ENCODE data around the gene GIPC2.

GIPC2 gene

DNA sequence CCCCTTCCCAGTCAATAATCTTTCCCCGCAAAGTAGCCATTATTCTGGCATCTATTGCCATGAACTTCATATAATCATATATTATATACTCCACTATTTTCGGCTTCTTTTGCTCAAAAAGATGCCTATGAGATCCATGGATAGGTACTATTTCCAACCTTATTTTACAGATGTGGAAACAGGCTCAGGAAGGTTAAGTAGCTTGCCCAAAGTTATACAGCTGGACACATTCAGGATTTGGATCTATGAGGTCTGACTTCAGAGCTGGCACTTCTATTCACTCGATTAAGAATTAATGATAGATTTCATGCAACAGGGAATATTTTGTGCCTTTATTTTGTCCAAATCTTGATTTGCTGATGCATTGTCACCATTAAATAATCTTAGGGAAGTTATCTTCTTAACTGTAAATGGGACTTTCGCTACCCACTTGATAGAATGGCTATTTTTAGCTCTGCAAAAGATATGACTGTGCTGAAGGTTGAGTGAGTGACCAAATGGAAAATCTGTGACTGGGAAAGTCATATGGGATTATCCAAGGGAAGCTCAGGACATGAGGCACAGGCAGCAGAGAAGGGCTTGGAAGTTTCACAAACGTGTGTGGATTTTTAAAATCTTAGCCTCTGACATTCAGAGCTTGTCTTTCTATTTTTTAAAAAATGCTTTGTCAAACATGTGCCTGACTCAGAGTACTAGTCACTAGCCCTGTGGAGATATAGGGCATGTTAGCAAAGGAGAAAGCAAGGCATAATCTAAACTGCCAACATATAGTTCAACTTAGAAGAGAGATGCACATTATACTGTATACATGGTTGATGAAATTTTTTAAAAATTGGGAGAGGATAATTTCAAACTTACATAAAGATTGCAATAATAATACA is 36.5 kb downstream of the GIPC2 start:
- TF ChIP-seq, protein P1, sequence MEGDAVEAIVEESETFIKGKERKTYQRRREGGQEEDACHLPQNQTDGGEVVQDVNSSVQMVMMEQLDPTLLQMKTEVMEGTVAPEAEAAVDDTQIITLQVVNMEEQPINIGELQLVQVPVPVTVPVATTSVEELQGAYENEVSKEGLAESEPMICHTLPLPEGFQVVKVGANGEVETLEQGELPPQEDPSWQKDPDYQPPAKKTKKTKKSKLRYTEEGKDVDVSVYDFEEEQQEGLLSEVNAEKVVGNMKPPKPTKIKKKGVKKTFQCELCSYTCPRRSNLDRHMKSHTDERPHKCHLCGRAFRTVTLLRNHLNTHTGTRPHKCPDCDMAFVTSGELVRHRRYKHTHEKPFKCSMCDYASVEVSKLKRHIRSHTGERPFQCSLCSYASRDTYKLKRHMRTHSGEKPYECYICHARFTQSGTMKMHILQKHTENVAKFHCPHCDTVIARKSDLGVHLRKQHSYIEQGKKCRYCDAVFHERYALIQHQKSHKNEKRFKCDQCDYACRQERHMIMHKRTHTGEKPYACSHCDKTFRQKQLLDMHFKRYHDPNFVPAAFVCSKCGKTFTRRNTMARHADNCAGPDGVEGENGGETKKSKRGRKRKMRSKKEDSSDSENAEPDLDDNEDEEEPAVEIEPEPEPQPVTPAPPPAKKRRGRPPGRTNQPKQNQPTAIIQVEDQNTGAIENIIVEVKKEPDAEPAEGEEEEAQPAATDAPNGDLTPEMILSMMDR (IDR thresholded peaks at IDR 0.05): no peak

DNA sequence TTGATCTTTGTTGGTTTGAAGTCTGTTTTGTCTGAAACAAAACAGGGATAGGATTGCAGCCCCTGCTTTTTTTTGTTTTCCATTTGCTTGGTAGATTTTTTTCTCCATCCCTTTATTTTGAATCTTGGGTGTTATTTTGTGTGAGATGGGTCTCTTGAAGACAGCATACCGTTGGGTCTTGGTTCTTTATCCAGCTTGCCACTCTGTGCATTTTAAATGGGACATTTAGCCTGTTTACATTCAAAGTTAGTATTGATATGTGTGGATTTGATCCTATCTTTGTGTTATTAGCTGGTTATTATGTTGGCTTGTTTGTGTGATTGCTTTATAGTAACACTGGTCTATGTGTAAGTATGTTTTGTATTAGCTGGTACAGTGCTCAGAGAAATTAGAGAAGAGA is 40.9 kb downstream of the GIPC2 start:
- TF ChIP-seq, protein P1 (IDR thresholded peaks at IDR 0.05): no peak

- TF ChIP-seq, protein P1 (IDR thresholded peaks at IDR 0.05): no peak
Observed at GRCh38 chr1:78088015-78088414, 42.2 kb downstream of the GIPC2 start.

- TF ChIP-seq, protein P1 (IDR thresholded peaks at IDR 0.05): no peak
Observed at GRCh38 chr1:78088486-78088885, 42.7 kb downstream of the GIPC2 start.

GRCh38 chr1:78089010-78089409 is 43.2 kb downstream of the GIPC2 start:
- TF ChIP-seq, protein P1 (IDR thresholded peaks at IDR 0.05): no peak

- TF ChIP-seq, protein P1 (IDR thresholded peaks at IDR 0.05): no peak
Observed at GRCh38 chr1:78090472-78091133, 44.8 kb downstream of the GIPC2 start.

GRCh38 chr1:78091215-78091813 is 45.5 kb downstream of the GIPC2 start:
- TF ChIP-seq, protein P1 (IDR thresholded peaks at IDR 0.05): no peak

Data from LNCAP (cell line).